ENCODE measurements around the gene PGR.

PGR gene

GRCh38 chr11:101011881-101012280 lies 117.7 kb downstream of the PGR start:
- TF ChIP-seq CTCF (IDR thresholded peaks at IDR 0.05; ENCODE audit: insufficient read depth, low read length, missing control alignments): no peak
- CTCF ChIA-PET: no interaction called here
- no peak for DNase-seq (ENCODE audit: low read depth, low spot score)
- POLR2A ChIA-PET: no interaction called here
- H3K4me3 ChIP-seq (ENCODE audit: low read depth, low read length): no peak overlapping the region

GRCh38 chr11:101010899-101011298 lies 118.7 kb downstream of the PGR start:
- no peak overlapping the region for H3K4me3 ChIP-seq (ENCODE audit: low read depth, low read length)
- TF ChIP-seq CTCF (IDR thresholded peaks at IDR 0.05; ENCODE audit: insufficient read depth, low read length, missing control alignments): no peak
- ChIA-PET CTCF (no interaction called here), POLR2A (no interaction called here)
- no peak for DNase-seq (ENCODE audit: low read depth, low spot score)

- no peak for DNase-seq (ENCODE audit: low read depth, low spot score)
- H3K4me3 ChIP-seq (ENCODE audit: low read depth, low read length): no peak overlapping the region
- TF ChIP-seq CTCF (IDR thresholded peaks at IDR 0.05; ENCODE audit: insufficient read depth, low read length, missing control alignments): no peak
- ChIA-PET POLR2A (no interaction called here), CTCF (no interaction called here)
These were observed 119.9 kb downstream of the PGR start for GRCh38 chr11:101009690-101010055.

GRCh38 chr11:101008961-101009689 lies 120.5 kb downstream of the PGR start:
- TF ChIP-seq CTCF (IDR thresholded peaks at IDR 0.05; ENCODE audit: insufficient read depth, low read length, missing control alignments): no peak
- ChIA-PET CTCF (no interaction called here), POLR2A (no interaction called here)

GRCh38 chr11:101003468-101003867 lies 126.1 kb downstream of the PGR start:
- TF ChIP-seq CTCF (IDR thresholded peaks at IDR 0.05; ENCODE audit: insufficient read depth, low read length, missing control alignments): no peak
- no peak for DNase-seq (ENCODE audit: low read depth, low spot score)
- H3K4me3 ChIP-seq (ENCODE audit: low read depth, low read length): no peak overlapping the region
- POLR2A ChIA-PET: no interaction called here
- CTCF ChIA-PET: no interaction called here

More at GRCh38 chr11:101008961-101009689, 120.5 kb downstream of the PGR start:
- DNase-seq (ENCODE audit: low read depth, low spot score): no peak
- no peak overlapping the region for H3K4me3 ChIP-seq (ENCODE audit: low read depth, low read length)

- DNase-seq (ENCODE audit: low read depth, low spot score): no peak
- POLR2A ChIA-PET: no interaction called here
These were observed 129.9 kb downstream of the PGR start for GRCh38 chr11:100999756-101000155.

More at GRCh38 chr11:100999756-101000155, 129.9 kb downstream of the PGR start:
- no peak for TF ChIP-seq CTCF (IDR thresholded peaks at IDR 0.05; ENCODE audit: insufficient read depth, low read length, missing control alignments)
- H3K4me3 ChIP-seq (ENCODE audit: low read depth, low read length): no peak overlapping the region
- CTCF ChIA-PET: no interaction called here
